ENCODE results near the gene MRPS2. TPM values are rescaled to one million over a fixed set of nuclear protein-coding genes. Genes with fewer than 3 reads are reported as not detected.

The MRPS2 gene
- total RNA-seq, 1 donor from 2014 or later = 50.1 TPM

DNA sequence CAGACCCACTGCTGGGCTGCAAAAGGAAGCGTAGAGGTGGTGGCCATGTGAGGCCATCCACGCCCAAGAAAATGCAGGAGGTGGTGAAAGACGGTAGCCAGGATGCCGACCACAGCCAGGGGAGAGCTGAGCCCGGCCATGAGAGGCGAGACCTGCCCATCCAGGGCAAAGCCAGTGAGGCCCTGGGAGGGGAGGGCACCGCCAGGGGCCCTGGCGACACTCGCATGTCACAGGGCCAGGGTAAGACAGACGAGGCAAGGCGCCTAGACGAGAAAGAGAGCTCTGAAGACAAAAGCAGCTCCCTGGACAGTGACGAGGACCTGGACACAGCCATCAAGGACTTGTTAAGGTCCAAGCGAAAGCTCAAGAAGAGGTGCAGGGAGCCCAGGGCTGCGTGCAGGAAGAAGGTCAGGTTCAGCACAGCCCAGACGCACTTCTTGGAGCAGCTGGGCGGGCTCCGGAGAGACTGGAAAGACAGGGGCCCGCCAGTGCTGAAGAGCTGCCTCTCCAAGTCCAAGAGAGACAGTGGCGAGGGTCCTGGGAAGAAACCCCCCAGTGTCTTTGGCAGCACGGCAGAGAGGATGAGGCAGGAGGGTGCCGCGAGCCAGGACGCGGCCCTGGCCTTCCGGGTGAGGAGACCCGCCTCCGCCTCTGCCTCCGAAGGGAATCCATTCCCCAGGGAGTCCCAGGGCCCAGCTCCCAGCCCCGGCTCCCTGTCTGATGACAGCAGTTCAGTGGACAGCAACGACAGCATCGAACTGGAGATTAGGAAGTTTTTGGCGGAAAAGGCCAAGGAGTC, 14.0 kb upstream of the MRPS2 start:
- Histone ChIP-seq H3K9me3 (no peaks in the 10 kb centered on the region), H3K4me3 (no peak overlapping the region), H3K27ac (no peak overlapping the region), H3K36me3 (peaks cover 0 to 22% of the 10 kb centered on the region in 2 donors), H3K4me1 (peaks cover 4% of the 10 kb centered on the region), H3K27me3 (no peaks in the 10 kb centered on the region)
- TF ChIP-seq, protein P1, sequence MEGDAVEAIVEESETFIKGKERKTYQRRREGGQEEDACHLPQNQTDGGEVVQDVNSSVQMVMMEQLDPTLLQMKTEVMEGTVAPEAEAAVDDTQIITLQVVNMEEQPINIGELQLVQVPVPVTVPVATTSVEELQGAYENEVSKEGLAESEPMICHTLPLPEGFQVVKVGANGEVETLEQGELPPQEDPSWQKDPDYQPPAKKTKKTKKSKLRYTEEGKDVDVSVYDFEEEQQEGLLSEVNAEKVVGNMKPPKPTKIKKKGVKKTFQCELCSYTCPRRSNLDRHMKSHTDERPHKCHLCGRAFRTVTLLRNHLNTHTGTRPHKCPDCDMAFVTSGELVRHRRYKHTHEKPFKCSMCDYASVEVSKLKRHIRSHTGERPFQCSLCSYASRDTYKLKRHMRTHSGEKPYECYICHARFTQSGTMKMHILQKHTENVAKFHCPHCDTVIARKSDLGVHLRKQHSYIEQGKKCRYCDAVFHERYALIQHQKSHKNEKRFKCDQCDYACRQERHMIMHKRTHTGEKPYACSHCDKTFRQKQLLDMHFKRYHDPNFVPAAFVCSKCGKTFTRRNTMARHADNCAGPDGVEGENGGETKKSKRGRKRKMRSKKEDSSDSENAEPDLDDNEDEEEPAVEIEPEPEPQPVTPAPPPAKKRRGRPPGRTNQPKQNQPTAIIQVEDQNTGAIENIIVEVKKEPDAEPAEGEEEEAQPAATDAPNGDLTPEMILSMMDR (IDR thresholded peaks at IDR 0.05) = no peak
- no peak for TF ChIP-seq POLR2A (IDR thresholded peaks at IDR 0.05)
- no peak for TF ChIP-seq POLR2AphosphoS5 (IDR thresholded peaks at IDR 0.05; ENCODE audit: insufficient read depth in 1 of 2, low read depth in 1 of 2)
- intact Hi-C loops (cut with DNase I) = no loop called here
- DNase-seq (ENCODE audit: extremely low spot score in 2 of 2) = no peak

DNA sequence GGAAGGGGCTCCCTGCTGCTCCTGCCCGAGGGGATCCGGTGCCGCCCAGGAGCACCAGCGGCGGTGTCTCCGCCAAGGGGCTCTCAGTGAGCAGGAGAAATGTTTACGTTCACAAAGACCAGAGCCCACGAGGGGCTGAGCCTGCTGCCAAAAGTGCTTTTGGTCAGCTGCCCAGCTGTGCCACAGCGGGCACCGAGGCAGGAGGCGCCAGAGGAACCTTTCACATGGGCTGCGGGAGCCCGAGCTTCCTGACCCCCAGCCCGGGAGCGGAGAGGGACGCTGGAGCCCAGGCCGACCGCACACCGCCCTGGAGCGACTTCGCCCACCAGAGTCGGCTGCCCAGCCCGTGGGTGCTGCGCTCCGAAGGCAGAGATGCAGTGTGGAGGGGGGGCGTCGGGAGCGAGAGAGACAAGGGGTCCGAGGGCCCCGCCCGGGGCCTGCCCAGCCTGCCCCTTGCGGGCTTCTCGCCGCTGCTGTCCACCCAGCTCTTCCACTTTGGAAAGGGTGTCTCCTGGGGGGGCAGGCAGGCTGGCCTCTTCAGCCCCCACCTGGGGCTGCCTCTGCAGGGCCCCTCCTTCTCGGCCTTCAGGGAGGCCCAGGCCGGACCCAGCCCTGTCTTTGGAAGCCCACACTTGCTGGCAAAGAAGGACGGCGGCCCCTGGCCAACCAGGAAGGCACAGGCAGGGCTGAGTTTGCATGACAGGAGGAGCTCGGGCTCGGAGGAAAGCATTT, 13.0 kb upstream of the MRPS2 start:
- no peak overlapping the region for H3K4me3 ChIP-seq
- DNase-seq (ENCODE audit: extremely low spot score in 2 of 2) = no peak
- H3K4me1 ChIP-seq = no peaks in the 10 kb centered on the region
- peaks cover 0 to 22% of the 10 kb centered on the region in 2 donors for H3K36me3 ChIP-seq
- no peaks in the 10 kb centered on the region for H3K9me3 ChIP-seq
- H3K27ac ChIP-seq = no peak overlapping the region
- TF ChIP-seq, protein P1 (IDR thresholded peaks at IDR 0.05) = no peak
- TF ChIP-seq POLR2AphosphoS5 (IDR thresholded peaks at IDR 0.05; ENCODE audit: insufficient read depth in 1 of 2, low read depth in 1 of 2) = no peak
- no peak for TF ChIP-seq POLR2A (IDR thresholded peaks at IDR 0.05)
- no peaks in the 10 kb centered on the region for H3K27me3 ChIP-seq
- intact Hi-C loops (cut with DNase I) = no loop called here

DNA sequence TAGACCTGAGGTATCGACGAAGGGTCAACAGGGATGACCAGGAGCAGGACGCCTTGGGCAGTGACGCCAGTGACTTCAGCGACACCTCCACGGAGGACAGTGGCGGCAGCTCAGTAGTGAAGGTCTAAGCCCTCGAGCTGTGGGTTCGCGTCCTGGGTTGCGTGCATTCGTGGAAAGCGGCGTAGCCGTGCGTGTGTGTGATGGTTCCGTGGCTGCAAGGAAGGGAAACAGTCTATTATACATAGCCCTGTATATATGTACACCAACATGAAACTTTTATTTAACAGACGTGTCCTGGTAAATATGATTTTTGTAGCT, 12.5 kb upstream of the MRPS2 start:
- Histone ChIP-seq H3K4me1 (no peaks in the 10 kb centered on the region), H3K27ac (no peak overlapping the region), H3K27me3 (no peaks in the 10 kb centered on the region), H3K4me3 (no peak overlapping the region), H3K36me3 (peaks cover 0 to 22% of the 10 kb centered on the region in 2 donors), H3K9me3 (no peaks in the 10 kb centered on the region)
- TF ChIP-seq POLR2A (IDR thresholded peaks at IDR 0.05) (no peak), POLR2AphosphoS5 (IDR thresholded peaks at IDR 0.05; ENCODE audit: insufficient read depth in 1 of 2, low read depth in 1 of 2) (no peak)
- TF ChIP-seq, protein P1 (IDR thresholded peaks at IDR 0.05) = no peak
- intact Hi-C loops (cut with DNase I) = no loop called here
- no peak for DNase-seq (ENCODE audit: extremely low spot score in 2 of 2)

DNA sequence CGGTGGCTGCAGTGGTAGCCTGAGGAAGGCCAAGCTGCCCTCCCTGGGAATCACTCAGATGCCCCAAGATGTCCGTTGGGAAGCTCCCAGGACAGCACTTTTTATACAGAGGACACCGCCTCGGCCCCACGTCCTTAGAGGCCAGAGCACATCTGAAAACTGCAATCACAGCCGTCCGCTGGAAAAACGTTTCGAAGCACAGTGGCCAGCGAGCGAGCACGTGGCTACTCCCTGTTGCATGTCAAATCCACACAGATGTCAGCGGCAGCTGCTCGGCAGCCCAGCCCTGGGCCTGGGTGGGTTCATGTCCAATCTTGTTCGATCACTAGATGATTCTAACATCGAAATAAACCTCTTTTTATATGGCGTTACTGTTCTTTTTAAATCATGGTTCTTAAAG, 12.0 kb upstream of the MRPS2 start:
- intact Hi-C loops (cut with DNase I) = no loop called here
- Histone ChIP-seq H3K9me3 (no peaks in the 10 kb centered on the region), H3K36me3 (peaks cover 0 to 22% of the 10 kb centered on the region in 2 donors), H3K27me3 (no peaks in the 10 kb centered on the region), H3K27ac (no peak overlapping the region), H3K4me3 (no peak overlapping the region), H3K4me1 (no peaks in the 10 kb centered on the region)
- no peak for DNase-seq (ENCODE audit: extremely low spot score in 2 of 2)
- TF ChIP-seq POLR2A (IDR thresholded peaks at IDR 0.05) = no peak

DNA sequence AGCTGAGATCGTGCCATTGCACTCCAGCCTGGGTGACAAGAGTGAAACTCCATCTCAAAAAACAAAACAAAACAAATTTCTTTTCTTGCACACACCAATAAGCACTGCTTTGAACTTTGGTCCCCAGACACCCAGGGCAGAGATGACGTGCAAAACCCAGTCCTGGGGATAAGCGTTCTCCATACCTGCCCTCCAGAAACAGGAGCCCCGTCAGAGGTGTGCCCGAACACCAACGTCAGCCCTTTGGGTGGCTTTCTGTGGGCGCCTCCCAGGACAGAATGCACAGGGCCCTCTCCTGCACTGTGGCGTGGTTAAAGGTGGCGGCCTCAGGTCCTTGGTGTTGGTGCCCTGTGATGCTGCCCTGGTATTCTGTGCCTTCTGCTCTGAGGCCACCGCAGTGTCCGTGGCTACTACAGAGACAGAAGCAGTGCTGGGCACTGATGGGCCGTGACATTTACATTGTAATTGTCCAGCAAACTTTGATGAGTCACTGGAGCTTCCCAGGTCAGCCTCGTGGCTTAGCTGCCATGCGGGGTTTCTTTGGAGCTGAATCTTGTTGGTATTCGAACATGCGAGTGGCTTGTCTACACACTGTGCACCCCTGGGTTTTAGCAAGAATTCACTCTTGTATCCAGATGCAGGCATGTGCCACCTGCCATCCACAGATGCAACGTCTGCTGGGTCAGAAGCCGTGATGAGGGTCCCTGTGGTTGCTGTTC, 11.1 kb upstream of the MRPS2 start:
- H3K9me3 ChIP-seq = no peaks in the 10 kb centered on the region
- TF ChIP-seq POLR2AphosphoS5 (IDR thresholded peaks at IDR 0.05; ENCODE audit: insufficient read depth in 1 of 2, low read depth in 1 of 2) (no peak), POLR2A (IDR thresholded peaks at IDR 0.05) (no peak)
- TF ChIP-seq, protein P1 (IDR thresholded peaks at IDR 0.05) = no peak
- intact Hi-C loops (cut with DNase I) = no loop called here
- no peaks in the 10 kb centered on the region for H3K4me1 ChIP-seq
- H3K27me3 ChIP-seq = no peaks in the 10 kb centered on the region
- no peak overlapping the region for H3K4me3 ChIP-seq
- peaks cover 0 to 21% of the 10 kb centered on the region in 2 donors for H3K36me3 ChIP-seq
- H3K27ac ChIP-seq = no peak overlapping the region
- DNase-seq (ENCODE audit: extremely low spot score in 2 of 2) = no peak

Data from vagina (tissue), 2 donors.